Measurements from ENCODE around the gene RFX1. TPM values are rescaled to one million over a fixed set of nuclear protein-coding genes. Genes with fewer than 3 reads are reported as not detected.

Gene RFX1
- total and polyA plus RNA-seq, 2 of the 13 experiments (the other 11 are each of a cell fraction or from before 2014, with no cell fraction given), result 1.1 to 1.3 TPM

GRCh38 chr19:14031719-14032480, 25.8 kb upstream of the RFX1 start, which contains the start of gene IL27RA (continued):
- TF ChIP-seq SP4 (CRISPR knock-in tag; IDR thresholded peaks at IDR 0.05), result peak; percentile 45; the same call in 1 of the 2 replicates
- TF ChIP-seq, protein P1, sequence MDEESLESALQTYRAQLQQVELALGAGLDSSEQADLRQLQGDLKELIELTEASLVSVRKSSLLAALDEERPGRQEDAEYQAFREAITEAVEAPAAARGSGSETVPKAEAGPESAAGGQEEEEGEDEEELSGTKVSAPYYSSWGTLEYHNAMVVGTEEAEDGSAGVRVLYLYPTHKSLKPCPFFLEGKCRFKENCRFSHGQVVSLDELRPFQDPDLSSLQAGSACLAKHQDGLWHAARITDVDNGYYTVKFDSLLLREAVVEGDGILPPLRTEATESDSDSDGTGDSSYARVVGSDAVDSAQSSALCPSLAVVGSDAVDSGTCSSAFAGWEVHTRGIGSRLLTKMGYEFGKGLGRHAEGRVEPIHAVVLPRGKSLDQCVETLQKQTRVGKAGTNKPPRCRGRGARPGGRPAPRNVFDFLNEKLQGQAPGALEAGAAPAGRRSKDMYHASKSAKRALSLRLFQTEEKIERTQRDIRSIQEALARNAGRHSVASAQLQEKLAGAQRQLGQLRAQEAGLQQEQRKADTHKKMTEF (CRISPR knock-in tag; IDR thresholded peaks at IDR 0.05), result no peak; the same call in 1 of the 2 replicates
- TF ChIP-seq CEBPB (IDR thresholded peaks at IDR 0.05; ENCODE audit: borderline replicate concordance, low read depth, low read length), result no peak
- TF ChIP-seq SIN3B (IDR thresholded peaks at IDR 0.05; ENCODE audit: low read length), result no peak
- TF ChIP-seq ZNF577 (CRISPR knock-in tag; IDR thresholded peaks at IDR 0.05; ENCODE audit: borderline replicate concordance, low read depth), result no peak
- TF ChIP-seq ATRX (CRISPR knock-in tag; IDR thresholded peaks at IDR 0.05; ENCODE audit: borderline replicate concordance), result no peak
- peak; percentile 85 for TF ChIP-seq ZNF777 (CRISPR knock-in tag; IDR thresholded peaks at IDR 0.05)
- peak; percentile 54; the same call in 1 of the 2 replicates for TF ChIP-seq ZBTB20 (CRISPR knock-in tag; IDR thresholded peaks at IDR 0.05; ENCODE audit: borderline replicate concordance, low read depth)
- 0 out of 2 replicates have a peak, but pooled peaks have one; percentile 66 for TF ChIP-seq TRAFD1 (CRISPR knock-in tag; IDR thresholded peaks at IDR 0.05; ENCODE audit: borderline replicate concordance)
- no peak for TF ChIP-seq ZFP36 (IDR thresholded peaks at IDR 0.05; ENCODE audit: borderline replicate concordance, low read depth, low read length, partially characterized antibody)
- TF ChIP-seq, protein P2, sequence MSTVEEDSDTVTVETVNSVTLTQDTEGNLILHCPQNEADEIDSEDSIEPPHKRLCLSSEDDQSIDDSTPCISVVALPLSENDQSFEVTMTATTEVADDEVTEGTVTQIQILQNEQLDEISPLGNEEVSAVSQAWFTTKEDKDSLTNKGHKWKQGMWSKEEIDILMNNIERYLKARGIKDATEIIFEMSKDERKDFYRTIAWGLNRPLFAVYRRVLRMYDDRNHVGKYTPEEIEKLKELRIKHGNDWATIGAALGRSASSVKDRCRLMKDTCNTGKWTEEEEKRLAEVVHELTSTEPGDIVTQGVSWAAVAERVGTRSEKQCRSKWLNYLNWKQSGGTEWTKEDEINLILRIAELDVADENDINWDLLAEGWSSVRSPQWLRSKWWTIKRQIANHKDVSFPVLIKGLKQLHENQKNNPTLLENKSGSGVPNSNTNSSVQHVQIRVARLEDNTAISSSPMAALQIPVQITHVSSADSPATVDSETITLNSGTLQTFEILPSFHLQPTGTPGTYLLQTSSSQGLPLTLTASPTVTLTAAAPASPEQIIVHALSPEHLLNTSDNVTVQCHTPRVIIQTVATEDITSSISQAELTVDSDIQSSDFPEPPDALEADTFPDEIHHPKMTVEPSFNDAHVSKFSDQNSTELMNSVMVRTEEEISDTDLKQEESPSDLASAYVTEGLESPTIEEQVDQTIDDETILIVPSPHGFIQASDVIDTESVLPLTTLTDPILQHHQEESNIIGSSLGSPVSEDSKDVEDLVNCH (CRISPR knock-in tag; IDR thresholded peaks at IDR 0.05), result no peak
- TF ChIP-seq SALL2 (CRISPR knock-in tag; IDR thresholded peaks at IDR 0.05), result 0 out of 2 replicates have a peak, but pooled peaks have one; percentile 52
- TF ChIP-seq ZNF546 (CRISPR knock-in tag; conservative IDR thresholded peaks at IDR 0.05), result no peak
- no peak; a peak in 1 of 4 replicates for TF ChIP-seq KLF16 (CRISPR knock-in tag; IDR thresholded peaks at IDR 0.05)
- no peak for TF ChIP-seq ATM (IDR thresholded peaks at IDR 0.05; ENCODE audit: borderline replicate concordance)
- TF ChIP-seq, protein P3, sequence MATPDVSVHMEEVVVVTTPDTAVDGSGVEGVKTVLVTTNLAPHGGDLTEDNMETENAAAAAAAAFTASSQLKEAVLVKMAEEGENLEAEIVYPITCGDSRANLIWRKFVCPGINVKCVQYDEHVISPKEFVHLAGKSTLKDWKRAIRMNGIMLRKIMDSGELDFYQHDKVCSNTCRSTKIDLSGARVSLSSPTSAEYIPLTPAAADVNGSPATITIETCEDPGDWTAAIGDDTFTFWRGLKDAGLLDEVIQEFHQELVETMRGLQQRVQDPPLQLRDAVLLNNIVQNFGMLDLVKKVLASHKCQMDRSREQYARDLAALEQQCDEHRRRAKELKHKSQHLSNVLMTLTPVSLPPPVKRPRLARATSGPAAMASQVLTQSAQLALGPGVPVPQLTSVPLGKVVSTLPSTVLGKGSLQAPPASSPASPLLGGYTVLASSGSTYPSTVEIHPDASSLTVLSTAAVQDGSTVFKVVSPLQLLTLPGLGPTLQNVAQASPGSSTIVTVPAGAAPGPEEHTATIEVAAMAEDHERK (CRISPR knock-in tag; IDR thresholded peaks at IDR 0.05; ENCODE audit: low read depth), result no peak
- no peak for TF ChIP-seq PAF1 (CRISPR knock-in tag; IDR thresholded peaks at IDR 0.05)
- TF ChIP-seq MAFF (IDR thresholded peaks at IDR 0.05; ENCODE audit: low read depth, low read length), result no peak
- no peak for TF ChIP-seq ZSCAN20 (CRISPR knock-in tag; IDR thresholded peaks at IDR 0.05; ENCODE audit: borderline replicate concordance)
- TF ChIP-seq NCOA5 (CRISPR knock-in tag; IDR thresholded peaks at IDR 0.05), result no peak
